SW480 (cell line): ENCODE measurements around the gene LRRC17.
A peak's percentile ranks its signal among the peaks of the same experiment; 100 is the strongest.
"Not testable (repeated sequence)": the region's sequence is repeated elsewhere in the genome, so short reads cannot be mapped to it uniquely, and the experiment has no call there.

ENCODE experiments used
- DNase-seq: peaks from one replicate; pipeline ENCODE4 v3.0.0-alpha.2; 2016; ENCODE audit warnings: low spot score

Gene LRRC17

GRCh38 chr7:102897856-102898531 is 14.8 kb upstream of the LRRC17 start:
- DNase-seq = no peak

GRCh38 chr7:102898532-102898859 is 14.3 kb upstream of the LRRC17 start:
- DNase-seq = no peak

GRCh38 chr7:102902052-102902451 is 10.7 kb upstream of the LRRC17 start:
- not testable (repeated sequence) for DNase-seq

- not testable (repeated sequence) for DNase-seq
Observed at GRCh38 chr7:102903576-102903975, 9.2 kb upstream of the LRRC17 start.

GRCh38 chr7:102908676-102909075 is 4.1 kb upstream of the LRRC17 start:
- DNase-seq = no peak

GRCh38 chr7:102913826-102914225 is 1.0 kb downstream of the LRRC17 start:
- no peak for DNase-seq

- DNase-seq = no peak
Observed at GRCh38 chr7:102914585-102914984, 1.8 kb downstream of the LRRC17 start.

GRCh38 chr7:102916426-102916825 is 3.6 kb downstream of the LRRC17 start:
- no peak for DNase-seq

GRCh38 chr7:102916881-102917280 is 4.1 kb downstream of the LRRC17 start:
- no peak for DNase-seq

- DNase-seq = no peak
Observed at GRCh38 chr7:102917436-102918353, 4.9 kb downstream of the LRRC17 start.

- DNase-seq = no peak
Observed at GRCh38 chr7:102918845-102919244, 6.0 kb downstream of the LRRC17 start.

- DNase-seq = no peak
Observed at GRCh38 chr7:102925976-102926782, 13.4 kb downstream of the LRRC17 start.

GRCh38 chr7:102926783-102927140 is 14.0 kb downstream of the LRRC17 start:
- DNase-seq = no peak

GRCh38 chr7:102927312-102927933 is 14.6 kb downstream of the LRRC17 start:
- peak; percentile 17 for DNase-seq

- DNase-seq = no peak
Observed at GRCh38 chr7:102931757-102932156, 19.0 kb downstream of the LRRC17 start.

GRCh38 chr7:102933763-102934162 is 21.0 kb downstream of the LRRC17 start:
- DNase-seq = no peak

GRCh38 chr7:102934239-102934638 is 21.4 kb downstream of the LRRC17 start:
- no peak for DNase-seq

GRCh38 chr7:102934701-102935100 is 21.9 kb downstream of the LRRC17 start:
- DNase-seq = no peak

GRCh38 chr7:102935450-102936115 is 22.8 kb downstream of the LRRC17 start:
- DNase-seq = no peak

GRCh38 chr7:102938679-102939078 is 25.9 kb downstream of the LRRC17 start:
- no peak for DNase-seq

GRCh38 chr7:102942181-102942866 is 29.5 kb downstream of the LRRC17 start:
- no peak for DNase-seq
